HG02588 (cell line): ENCODE measurements around the gene CELF5.

Experiments
- ATAC-seq: cut with Tn5 transposase; IDR thresholded peaks from one replicate; pipeline ENCODE4 v1.9.1; 2021; ENCODE audit warnings: mild to moderate bottlenecking, moderate library complexity; ENCODE audit not compliant: unreplicated experiment

The CELF5 gene

GRCh38 chr19:3236272-3236671, 11.8 kb downstream of the CELF5 start:
- ATAC-seq, result no peak

- ATAC-seq, result no peak
These were observed 13.7 kb downstream of the CELF5 start for GRCh38 chr19:3238066-3238561.

GRCh38 chr19:3239367-3239766, 14.9 kb downstream of the CELF5 start:
- no peak for ATAC-seq

GRCh38 chr19:3243819-3244700, 19.6 kb downstream of the CELF5 start:
- ATAC-seq, result no peak

DNA sequence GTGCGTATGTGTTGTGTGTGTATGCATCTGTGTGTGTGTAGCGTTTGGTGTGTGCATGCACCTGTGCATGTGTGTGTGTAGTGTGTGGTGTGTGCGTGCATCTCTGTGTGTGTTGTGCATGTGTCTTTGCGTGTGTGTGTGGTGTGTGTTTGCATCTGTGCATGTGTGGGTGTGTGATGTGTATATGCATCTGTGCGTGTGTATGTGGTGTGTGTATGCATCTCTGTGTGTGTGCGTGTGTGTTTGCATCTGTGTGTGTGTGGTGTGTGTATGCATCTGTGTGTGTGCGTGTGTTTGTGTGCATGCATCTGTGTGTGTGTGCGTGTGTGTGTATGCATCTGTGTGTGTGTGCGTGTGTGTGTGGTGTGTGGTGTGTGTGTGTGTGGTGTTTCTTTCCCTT, 20.6 kb downstream of the CELF5 start:
- no peak for ATAC-seq

DNA sequence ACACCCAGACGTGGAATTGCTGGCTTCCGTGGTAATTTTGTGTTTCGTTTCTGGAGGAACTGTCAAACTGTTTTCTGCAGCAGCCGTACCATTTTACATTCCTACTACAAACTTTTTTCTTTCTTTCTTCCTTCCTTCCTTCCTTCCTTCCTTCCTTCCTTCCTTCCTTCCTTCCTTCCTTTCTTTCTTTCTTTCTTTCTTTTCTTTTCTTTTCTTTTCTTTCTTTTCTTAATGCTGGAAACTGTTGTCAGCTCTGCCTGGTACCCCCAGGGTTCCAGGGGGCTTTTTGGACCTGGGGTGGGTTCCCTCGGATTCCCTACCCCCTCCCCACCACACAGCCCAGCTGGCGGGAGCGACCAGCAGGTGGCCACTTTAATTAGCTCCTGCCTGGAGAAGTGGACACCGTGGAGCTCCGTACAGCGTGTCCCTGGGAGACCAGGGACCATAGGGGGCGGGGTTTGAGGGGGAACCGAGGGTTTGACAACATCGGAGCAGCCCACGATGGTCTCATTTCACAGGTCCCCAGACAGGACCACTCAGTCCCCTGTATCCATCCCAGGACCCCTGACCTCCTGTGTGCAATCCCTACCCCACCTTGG, 24.4 kb downstream of the CELF5 start:
- ATAC-seq, result no peak

GRCh38 chr19:3249408-3249807, 24.9 kb downstream of the CELF5 start:
- ATAC-seq, result no peak

GRCh38 chr19:3250675-3251074, 26.2 kb downstream of the CELF5 start:
- no peak for ATAC-seq

DNA sequence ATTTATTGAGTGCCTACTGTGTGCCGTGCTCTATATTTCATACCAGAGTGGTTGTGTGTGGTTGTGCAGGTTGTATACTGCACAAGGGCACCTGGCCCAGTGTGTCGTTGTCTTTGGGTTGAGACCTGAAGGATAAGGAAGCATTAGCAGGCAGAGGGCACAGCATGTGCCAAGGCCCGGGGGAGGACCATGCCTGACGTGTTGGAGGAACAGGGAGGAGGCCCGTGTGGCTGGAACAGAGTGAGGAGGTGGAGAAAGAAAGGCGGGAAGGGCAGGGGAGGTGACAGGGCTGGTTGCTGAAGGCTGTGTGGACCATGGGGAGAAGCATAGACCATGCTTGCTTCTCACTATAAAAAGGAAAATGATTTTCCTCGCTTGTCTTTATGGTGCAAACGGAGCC, 26.8 kb downstream of the CELF5 start:
- ATAC-seq, result no peak

DNA sequence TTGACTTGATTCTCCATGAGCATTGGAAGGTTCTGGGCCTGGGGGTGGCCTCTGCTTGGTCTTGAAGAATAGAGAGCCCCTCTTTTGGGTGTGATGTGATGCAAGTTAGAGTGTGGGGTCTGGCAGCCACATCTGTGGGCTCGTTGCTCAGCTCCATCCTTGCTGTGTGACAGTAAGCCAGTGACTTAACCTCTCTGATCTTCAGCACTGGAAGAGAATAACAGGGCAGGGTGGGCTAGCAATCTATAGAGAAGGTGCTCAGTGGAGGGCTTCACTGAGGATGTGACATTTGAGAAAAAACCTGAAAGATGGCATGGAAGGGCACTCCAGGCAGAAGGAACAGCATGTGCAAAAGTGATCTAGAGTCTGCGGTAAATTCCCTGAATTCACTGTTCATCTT, 28.2 kb downstream of the CELF5 start:
- ATAC-seq, result no peak

DNA sequence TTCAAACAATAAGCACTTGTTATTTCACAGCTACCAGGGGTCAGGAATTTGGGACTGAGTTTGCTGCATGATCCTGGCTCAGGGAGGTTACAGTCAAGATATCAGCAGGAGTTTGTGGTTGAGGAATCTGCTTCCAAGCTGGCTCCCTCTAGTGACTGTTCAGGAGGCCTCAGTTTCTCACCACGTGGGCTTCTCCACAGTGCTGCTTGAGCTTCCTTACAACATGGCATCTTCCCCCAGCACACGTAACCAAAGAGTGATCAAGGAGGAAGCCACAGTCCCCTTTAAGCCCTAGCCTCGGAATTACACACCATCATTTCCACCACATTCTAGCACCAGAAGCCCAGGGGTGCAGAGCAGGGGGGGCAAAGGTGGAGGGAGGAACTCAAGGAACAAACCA, 28.8 kb downstream of the CELF5 start:
- no peak for ATAC-seq

DNA sequence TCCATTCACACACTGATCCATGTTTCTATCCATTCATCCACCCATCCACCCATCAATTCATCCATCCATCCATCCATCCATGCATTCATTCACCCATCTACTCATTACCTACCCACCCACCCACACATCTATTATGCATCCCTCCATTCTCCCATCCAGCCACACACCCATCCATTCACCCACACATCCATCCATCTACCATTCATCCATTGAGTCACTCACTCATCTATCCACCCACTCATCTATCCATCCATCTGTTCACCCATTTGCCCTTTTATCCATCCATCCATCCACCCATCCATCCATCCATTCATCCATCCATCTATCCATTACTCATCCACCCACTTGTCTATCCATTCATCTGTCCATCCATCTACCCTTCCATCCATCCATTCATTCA, 30.1 kb downstream of the CELF5 start:
- no peak for ATAC-seq

GRCh38 chr19:3257071-3257470, 32.6 kb downstream of the CELF5 start:
- ATAC-seq, result no peak

DNA sequence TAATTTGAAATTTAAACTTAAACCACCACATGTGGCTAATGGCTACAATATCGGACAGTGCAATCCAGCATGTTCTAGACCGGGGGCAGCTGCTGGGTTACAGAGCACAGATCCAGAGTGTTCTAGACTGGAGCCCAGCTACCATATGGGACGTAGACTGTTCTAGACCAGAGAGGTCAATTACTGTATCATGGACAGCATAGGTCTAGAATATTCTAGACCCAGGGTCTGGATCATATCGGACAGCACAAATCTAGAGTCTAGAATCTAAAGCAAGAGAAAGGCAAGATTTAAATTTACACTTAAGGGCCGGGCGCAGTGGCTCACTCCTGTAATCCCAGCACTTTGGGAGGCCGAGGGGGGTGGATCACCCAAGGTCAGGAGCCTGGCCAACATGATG, 37.9 kb downstream of the CELF5 start:
- ATAC-seq, result no peak

DNA sequence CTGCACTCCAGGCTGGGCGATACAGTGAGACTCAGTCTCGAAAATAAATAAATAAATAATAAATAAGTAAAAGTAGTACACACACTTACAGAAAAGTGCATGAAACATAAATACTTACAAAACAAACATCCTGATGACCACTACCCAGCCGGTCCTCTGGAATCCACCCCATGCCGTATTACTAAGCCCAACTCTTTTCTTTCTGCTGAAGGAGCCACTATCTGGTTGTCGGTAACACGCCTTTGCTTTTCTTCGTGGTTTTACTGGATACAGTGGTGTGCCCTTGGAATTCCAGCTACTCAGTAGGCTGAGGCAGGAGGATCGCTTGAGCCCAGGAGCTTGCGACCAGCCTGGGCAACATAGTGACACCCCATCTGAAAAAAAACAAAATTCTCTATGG, 39.4 kb downstream of the CELF5 start:
- no peak for ATAC-seq

DNA sequence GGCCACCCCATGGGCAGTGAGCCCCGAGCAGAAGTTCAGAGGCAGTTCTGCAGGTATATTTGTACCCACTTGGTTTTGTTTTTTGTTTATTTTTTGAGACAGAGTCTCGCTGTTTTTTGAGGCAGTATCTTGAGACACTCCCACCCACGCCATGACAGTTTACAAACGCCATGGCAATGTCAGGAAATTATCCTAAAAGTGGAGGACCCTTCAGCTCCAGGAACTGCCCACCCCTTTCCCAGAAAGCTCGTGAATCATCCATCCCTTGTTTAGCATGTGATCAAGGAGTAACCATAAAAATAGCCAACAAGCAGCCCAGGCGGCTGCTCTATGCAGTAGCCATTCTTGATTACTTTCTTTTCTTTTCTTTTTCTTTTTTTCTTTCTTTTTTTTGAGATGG, 41.0 kb downstream of the CELF5 start:
- no peak for ATAC-seq

DNA sequence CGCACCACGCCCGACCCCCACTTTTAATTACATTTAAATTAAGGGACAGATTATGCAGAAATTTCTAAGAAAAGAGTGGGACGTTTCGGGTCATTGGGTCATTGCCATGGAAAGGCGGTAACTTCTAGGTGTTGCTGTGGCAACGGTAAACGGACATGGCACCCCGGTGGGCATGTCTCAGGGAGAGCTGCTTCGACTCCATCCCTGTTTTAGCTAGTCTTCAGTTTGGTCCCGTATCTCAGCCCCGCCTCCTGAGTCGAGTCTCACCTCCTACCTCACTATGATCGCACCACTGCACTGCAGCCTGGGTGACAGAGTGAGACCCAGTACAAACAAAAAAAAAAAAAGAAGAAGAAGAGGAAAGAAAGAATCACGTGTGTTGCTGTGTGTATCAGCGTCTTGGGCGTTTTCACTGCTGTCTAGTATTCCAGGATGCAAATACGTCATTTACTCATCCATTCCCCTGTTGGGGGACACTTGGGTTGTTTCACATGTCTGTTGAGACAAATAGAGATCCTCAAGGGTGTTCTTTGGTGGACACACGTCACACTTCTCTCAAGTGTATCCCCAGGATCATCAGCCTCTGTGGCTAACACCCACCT, 41.7 kb downstream of the CELF5 start:
- ATAC-seq, result no peak

DNA sequence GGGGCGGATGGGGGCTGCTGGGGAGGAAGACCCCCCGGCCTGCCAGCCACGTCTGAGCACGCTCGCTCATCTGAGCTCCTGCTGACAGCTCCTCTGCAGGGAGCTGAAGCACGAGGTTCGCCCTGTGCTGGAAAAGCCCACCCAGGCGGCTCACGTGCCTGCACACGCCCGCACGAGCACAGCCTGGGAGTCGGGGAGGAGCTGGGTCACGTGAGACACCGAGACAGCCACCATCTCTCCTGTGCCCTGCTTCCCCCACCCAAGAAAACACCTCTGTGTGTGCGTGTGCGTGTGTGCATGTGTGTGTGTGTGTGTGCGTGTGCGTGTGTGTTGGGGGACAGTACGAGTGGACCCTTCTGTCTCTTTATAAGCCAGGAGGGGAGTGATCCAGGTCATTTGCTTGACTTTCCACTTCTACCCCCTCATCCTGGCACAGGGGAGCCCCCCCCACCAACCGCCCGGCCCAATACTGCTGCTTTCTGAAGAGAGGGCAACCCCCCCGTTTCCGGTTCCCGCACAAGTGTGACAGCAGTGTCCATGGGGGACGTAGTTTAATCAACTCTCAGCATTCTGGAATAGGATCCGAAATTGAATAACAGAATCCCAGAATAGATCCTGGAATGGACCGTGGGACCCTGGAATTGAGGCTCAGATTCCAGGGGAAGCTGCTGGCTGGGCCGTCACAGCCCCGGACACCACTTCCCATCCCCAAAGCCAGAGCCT, 42.5 kb downstream of the CELF5 start:
- no peak for ATAC-seq

- ATAC-seq, result no peak
These were observed 43.9 kb downstream of the CELF5 start for GRCh38 chr19:3268326-3268725.

DNA sequence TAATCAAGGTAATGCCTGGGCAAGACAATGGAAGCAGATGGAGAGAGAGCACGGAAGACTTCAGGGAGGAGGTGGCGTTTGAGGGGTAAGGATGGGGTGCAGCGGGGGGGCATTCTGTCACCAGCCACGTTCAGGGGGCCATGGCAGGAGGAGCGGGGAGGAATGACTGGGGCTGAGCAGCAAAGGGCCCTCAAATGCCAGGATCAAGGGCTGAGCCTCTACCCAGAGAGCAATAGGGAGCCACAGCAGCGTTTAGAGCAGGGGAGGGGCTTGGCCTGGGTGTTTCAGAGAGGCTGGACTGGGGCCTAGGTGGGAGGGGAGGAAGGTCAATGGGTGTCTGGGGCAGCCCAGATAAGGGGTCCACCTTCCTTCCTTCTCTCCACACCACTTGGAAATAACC, 44.3 kb downstream of the CELF5 start:
- no peak for ATAC-seq

DNA sequence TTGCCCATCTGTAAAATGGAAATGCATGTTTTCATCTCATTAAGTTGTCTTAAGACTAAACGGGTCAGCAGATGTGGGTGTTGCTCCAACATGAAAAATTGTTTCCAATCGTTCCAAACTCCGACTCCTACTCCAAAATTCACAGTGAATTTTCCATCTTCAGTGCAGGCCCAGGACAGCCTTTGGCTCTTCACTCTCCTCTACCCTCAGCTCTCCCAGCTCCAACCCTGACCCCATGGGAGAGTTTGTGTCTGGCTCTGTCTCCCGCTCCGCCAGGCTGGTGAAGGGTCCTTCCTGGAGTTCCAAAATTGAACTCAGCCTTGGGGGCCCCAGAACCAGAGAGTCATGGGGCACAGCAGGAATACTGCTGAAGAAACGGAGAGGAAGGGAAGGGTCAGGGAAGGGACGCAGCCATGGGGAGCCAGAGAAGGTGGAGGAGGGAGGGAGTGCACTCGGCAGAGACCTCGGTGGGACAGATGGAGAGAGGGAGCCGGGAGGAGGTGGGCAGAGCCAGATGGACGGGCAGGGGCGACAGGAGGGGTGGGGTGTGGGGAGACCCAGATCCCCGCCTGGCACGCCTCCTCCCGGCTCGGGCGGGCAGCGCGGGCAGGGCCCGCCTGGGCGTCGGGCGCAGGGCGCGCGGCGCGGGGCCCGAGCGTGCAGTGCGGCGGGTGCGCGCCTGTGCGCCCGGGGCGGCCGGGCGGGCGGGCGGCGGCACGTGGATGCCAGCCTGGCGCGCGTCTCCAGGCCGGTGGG, 45.6 kb downstream of the CELF5 start:
- ATAC-seq, result no peak
